ENCODE data around the gene HMGB2.

Gene HMGB2

DNA sequence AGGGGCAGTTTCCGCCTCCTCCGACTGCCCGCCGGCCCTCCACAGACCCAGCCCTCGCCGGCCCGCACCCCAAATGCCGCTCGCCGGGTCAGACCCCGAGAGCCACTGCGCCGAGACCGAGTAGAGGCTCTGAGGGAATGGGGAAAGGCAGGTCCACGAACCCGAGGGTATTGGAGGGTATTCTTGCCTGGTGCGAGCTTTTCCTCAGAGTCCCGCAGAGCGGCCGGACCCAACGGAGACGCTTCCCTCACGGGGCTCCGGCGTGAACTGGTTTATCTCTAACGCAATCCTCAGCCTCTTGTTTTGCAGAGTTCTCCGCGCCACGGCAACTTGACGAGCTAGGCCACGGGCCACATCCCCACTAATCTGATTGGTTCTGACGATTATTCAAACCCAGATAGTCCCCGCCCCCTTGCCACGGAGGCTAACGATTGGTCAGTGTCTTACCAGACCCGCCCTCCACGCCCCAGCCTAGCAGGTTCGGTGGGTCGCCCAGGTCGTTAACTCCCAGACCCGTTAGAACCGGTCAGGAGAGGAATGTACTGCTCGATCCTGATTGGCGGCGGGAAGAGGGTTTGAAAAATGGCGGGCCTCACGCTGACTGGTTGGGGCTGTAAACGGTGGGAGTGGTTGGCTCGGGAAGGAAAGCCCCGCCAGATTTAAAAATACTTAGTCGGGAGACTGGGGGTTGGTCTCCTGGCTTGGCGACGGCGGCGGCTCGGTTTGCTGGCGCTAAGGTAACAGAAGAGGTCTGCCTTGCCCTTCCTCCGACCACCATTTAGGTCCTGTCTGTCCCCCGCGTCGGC, at the start of gene HMGB2:
Gene HMGB2 (minus strand): TSS at position 274 of the 806 bp plus-strand sequence. CDS start 709 bp downstream, outside the sequence.
- peak; percentile 100 for DNase-seq (ENCODE audit: low spot score)

DNA sequence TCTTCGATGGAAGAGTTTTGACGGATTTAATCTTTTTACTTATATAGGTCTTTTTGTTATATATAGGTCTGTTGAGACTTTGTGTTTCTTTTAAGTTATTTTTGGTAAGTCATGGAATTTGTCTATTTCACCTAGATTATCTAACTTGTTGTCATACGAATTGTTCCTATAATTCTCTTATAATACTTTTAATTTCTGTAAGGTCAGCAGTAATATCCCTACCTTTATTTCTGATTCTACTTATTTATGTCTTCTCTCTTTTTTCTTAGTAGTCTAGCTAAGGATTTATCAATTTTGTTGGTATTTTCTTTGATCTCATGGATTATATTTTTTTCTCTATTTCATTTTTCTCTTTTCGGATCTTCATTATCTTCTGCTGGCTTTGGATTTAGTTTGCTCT, 48.2 kb upstream of the HMGB2 start:
- no peak for DNase-seq (ENCODE audit: low spot score)

DNA sequence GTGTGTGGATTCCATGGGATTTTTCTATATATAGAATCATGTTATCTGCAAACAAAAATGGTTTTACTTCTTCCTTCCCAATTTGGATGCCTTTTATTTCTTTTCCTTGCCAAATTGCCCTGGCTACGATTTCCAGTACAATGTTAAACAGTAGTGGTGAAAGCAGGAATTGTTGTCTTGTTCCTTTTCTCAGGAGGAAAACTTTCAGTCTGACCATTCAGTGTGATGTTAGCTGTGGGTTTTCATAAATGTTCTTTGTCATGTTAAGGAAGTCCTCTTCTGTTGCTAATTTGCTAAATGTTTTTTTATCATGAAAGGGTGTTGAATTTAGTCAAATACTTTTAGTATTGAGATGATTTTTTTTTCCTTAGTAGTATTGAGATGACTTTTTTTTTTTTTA, 47.5 kb upstream of the HMGB2 start:
- no peak for DNase-seq (ENCODE audit: low spot score)

DNA sequence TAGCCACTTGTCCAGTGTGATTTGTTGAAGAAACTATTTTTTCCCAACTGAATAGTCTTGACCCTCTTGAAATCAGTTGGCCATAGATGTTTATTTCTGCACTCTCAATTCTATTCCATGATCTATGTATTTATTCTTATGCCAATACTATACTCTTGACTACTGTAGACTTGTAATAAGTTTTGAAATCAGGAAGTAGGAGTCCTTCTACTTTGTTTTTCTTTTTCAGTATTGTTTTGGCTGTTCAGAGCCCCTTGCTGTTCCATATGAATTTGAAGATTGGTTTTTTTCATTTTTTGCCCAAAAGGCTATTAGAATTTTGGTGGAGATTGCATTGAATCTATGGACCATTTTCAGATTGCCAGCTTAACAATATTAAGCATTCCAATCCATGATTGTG, 46.8 kb upstream of the HMGB2 start:
- DNase-seq (ENCODE audit: low spot score), result no peak

DNA sequence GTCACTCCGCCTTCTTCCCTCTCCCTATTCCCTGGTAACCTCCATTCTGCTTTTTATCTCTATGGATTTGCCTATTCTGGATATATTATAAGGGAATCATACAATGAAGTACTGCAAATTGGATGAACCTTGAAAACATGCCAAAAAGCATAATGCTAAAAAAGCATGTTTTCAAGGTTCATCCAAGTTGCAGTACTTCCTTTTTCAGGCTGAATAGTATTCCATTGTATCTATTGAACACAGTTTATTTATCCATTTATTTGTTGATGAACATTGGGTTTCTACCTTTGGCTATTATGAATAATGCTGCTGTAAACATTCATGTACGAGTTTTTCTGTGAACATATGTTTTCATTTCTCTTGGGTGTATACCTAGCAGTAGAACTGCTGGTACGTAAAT, 45.8 kb upstream of the HMGB2 start:
- DNase-seq (ENCODE audit: low spot score), result no peak

DNA sequence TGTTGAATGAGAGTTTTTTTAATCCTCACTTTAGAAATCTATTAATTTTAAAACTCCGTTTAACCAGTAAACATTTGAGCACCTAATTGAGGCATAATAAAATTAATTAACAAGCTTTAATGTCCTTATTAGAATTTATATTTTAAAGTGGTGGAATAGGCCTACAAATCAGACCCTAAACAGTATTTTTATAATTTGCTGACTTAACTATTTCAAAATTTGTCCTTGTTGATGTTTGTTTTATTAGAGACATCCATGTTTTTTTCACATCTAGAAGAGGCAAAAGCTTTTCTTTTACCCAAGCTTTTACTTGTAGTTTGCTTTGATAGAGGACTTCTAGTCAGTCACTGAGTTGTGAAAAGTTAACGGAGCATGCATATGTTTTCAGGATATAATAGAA, 40.4 kb upstream of the HMGB2 start:
- no peak for DNase-seq (ENCODE audit: low spot score)

DNA sequence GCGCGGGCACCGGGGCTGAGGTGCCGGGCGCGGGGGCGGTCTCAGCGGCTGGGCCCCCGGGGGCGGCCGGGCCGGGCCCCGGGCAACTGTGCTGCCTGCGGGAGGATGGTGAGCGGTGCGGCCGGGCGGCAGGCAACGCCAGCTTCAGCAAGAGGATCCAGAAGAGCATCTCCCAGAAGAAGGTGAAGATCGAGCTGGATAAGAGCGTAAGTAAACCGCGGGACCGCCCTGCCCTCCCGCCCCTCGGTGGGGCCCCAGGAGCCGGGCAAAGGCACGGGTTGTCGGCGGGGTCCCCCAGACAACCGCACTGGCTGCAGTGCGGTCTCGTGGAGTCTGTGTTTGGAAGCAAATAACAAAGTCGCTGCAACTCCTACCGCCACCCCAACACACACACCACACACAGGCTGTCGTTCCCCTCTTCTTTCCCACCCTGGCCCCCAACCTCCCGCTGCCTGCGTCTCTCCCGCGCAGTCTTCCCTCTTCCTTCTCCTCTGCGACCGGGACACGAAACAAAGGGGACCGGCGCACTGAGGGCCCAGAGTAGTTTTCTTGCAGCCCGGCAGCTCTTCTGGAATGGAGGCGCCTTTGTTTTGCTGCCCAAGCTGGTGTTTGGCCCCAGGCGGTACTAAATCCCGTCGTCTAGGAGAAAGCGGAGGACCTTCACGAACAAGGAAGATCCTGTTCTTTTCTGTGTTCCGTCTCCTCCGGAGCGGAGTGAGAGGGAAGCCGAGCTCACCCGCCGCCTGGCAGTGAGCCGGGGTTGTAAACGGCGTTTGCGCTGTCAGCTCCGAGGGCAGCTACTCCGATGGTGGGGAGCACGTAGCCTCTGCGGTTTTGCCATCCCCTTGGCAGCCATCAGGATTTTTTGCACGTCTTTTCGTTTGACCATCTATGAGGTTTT, 37.4 kb upstream of the HMGB2 start:
- peak; percentile 87 for DNase-seq (ENCODE audit: low spot score)

DNA sequence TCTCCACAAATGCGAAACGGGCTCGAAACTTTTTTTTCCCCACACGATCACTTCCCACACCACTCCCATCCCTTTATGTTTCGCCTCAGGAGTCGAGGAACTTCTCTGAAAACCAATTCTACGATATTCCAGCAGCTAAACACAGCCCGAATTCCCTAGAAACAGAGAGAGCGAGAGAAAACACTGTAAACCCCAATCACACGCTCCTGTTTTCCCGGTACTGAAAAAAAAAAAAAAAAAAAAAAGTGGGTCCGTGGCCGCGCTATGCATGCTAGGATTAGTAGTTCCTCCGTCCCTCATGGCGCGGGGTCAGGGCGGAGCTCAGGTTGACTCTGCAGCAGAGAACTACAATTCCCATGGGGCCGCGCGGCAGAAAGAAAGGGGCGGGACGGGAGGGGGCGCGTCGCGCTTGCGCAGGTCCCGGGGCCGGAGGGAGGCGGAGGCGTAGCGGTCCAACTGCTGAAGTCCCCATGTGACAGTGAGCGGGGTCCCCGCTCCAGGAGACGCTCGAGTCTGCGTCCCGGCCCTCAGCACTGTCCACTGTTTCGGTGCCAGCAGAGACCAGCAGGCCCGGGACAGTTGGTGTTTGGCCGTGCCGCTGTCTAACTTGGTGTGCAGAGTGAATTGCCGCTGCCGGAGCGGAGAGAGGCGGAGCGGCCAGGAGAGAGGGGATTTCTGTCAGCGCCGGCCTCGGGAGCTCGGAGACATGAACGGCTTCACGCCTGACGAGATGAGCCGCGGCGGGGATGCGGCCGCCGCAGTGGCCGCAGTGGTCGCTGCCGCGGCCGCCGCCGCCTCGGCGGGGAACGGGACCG, 36.5 kb upstream of the HMGB2 start, which contains the start of gene SAP30:
Gene SAP30 (plus strand): TSS at position 478 of the 815 bp plus-strand sequence. CDS start 229 bp downstream, at position 707.
- DNase-seq (ENCODE audit: low spot score), result peak; percentile 98

DNA sequence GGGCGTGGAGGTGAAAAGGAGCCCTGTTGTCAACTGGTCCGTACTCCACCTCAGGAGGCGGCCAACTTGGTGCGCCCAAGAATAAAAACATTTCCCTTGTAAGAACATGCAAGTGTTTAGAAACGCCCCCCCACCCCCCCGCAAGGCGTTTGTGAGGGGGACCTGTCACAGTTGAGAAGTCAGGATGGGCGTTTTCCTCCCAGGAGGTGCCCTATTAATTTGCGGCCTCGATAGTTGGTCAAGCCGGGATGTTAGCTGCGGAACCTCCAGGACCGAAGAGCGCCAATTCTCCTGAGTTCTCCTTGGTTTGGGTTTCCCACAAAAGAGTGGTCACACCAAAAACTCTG, 35.9 kb upstream of the HMGB2 start:
- DNase-seq (ENCODE audit: low spot score), result no peak

DNA sequence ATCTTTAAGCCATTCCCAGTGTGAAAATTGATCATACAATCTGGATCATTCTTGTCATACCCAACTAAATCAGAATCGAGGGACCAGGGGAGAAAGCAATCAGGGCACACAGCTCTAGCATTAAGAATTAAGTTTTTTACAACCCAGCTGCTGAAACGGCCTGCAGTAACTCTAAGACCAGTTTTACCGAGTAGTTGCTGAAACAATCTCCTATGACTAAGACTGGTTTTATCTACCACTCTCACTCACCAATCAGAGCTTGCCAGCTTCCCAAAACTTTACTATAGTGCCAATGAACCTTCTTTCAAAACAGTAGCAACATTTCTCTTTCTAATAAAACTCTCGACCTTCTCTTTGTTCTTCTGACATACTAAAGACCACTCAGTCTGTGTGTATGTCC, 33.8 kb upstream of the HMGB2 start:
- DNase-seq (ENCODE audit: low spot score), result no peak

DNA sequence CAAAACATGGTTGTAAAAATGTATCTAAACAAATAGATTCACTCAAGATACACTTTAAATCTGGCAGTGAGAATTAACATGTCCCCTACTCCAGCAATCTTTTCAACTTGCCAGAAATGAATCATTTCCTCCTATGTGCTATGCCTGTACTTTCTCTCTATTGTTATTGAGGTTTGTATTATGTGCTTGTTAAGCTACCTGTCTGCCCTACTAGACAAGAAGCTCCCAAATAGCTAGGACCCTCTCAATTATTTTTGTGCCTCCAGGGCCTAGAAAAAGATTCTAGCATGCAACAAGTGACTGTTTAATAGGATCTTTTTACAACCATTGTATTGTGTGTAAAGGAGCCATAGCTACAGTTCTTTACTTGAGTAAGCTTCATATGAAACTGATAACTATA, 33.1 kb upstream of the HMGB2 start:
- no peak for DNase-seq (ENCODE audit: low spot score)

DNA sequence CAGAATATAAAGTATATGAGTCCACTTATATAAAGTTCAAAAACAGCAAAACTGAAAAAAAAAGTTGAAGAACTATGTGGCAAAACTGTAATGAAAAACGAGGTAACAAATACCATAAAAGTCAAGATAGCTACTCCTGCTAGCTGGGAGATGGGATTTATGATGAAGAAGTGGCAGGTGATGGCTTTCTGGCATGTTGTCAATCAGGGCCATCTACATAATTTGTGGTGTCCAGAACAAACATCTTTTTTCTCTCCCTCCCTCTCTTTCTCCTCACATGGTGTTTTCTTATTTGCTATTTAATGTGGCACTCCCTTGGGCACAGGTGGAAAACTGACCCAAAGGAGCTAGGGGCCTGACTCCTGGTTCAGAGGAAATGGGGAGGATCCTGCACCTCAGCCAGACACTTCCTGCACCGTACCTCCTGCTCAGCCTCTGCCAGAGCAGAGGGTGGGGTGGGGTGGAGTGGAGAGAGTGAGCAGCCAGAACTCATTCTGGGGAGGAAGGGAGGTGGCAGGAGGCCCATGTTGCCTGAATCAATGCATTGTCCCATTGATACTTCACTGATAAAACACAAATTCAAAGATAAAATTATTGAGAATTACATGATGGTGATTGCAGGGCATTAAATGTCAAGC, 31.3 kb upstream of the HMGB2 start:
- no peak for DNase-seq (ENCODE audit: low spot score)

DNA sequence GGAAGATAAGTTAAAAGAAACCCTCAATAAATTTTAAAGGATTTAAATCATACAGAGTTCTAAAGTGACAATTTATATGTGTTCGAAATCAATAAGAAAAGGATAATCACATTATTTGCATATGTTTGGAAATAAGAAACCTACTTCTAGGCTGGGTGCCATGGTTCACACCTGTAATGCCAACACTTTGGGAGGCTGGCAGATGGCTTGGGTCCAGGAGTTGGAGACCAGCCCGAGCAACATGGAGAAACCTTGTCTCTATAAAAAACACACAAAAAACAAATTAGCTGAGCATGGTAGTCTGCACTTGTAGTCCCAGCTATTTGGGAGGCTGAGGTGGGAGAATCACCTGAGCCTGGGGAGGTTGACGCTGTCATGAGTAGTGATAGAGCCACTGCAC, 28.5 kb upstream of the HMGB2 start:
- no peak for DNase-seq (ENCODE audit: low spot score)

DNA sequence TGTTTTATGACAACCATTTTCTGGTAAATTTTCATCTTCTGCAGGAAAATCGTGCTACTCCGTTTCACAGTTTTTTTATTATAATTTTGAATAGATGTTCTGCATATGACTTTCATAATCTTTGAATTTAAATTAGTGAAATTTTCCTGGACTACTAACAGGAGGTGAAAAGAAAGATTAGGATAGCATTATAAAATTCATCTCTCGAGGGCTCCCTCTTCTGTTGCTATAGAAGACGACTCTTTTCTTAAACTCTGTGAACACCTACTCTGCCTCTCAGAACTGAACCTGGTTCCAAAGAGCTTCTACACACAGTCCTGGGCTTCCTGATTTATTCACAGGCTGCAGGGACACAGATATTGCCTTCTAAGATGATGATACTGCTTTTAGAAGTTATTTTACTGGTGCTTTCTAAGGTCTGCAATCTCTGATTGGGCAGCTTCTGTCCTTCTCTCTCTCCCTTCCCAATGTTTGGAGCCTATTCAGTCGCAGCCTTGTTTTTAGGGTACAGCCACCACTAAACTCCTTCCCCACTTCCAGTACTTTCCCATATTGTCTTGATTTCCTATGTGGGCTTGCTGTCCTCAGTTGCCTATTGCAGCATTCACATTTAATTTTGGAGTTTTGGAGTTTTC, 26.5 kb upstream of the HMGB2 start:
- DNase-seq (ENCODE audit: low spot score), result no peak

DNA sequence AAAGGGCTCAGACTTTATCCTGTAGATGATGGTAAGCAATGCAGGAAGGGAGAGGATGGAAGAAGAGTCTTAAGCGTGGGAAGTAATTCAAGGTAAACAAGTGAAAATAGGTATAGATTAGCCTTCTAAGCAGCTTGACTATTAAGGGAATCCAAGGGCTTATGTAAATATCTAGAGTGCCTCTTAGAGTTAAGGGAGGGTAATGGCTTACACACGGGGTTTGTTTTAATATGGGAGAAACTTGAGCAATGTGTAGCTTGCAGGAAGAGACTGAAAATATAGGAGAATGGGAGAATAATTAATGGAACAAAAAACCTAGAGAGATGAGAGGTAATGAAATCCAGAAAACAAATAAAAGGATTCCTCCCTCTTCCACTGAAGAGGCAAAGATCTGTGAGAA, 23.8 kb upstream of the HMGB2 start:
- no peak for DNase-seq (ENCODE audit: low spot score)

DNA sequence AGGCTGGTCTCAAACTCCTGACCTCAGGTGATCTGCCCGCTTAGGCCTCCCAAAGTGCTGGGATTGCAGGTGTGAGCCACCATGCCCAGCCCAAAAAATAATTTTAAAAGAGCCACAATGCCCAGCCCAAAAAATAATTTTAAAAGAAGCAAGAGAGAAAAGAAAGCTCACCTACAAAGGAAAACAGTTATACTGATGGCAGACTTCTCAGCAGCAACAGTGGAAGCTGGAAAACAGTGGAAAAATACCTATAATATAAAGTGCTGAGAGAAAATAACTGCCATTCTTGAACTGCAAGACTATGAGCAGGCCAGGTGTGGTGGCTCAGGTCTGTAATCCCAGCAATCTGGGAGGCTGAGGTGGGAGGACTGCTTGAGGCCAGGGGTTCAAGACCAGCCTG, 13.3 kb upstream of the HMGB2 start:
- no peak for DNase-seq (ENCODE audit: low spot score)

DNA sequence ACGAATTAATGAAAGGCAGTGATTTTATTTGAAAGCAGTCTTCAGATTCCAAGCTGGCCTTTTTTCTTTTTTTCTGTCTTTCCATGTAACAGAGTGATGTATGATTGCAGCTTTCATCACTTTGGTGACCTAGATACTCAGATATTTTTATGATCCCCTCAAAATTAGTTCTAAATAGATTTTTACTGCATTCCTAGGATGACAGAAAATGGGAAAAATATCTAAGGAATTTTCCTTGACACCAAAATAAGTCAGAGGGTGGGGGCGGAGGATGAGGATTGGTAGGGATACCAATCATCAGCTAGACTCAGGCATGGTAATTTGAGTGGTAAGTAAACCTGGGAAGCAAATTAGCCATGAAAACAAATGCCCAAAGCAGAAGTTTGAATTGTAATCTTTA, 11.9 kb upstream of the HMGB2 start:
- no peak for DNase-seq (ENCODE audit: low spot score)

DNA sequence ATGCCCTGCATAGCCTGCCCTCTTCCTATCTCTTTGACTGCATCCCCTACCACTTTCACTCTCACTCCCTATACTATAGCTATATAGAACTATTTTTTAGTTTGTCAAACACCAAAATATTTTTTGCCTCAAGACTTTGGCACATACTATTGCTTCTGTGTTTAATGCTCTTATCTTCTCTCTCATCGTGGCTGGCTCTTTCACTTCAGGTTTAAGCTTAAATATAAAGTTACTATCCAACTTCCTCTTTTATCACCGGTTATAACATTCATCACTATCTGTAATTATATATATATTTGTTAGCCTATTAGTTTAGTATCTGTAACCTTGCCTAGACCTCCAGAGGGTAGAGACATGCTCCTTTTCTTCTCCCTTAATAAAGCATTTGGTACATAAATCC, 11.5 kb upstream of the HMGB2 start:
- DNase-seq (ENCODE audit: low spot score), result no peak

DNA sequence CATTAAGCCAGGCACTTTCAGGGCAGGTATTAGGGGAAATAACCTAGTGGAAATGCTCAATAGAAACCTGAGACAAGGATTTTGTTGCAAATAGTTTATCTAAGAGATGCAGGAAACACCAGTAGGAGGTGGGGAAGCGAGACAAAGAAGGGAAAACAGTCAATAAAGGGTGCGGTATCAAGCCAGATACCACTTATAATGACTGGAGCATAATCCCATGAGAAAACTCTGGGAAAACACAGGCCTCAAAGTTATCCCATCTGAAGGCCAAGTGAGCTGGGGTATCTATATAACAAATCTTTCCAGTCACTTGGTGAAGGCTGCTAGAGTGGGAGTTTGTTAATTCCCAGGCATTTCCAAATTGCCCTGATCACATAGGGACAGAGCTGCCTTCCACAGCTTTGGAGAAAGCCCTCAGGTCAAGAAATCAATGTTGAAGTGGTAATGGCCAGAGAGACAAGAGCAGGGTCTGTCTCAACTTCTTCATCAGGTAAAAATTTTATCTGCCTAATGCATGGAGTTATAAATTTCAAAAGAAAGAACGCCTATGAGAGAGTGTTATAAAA, 9.8 kb upstream of the HMGB2 start:
- no peak for DNase-seq (ENCODE audit: low spot score)

DNA sequence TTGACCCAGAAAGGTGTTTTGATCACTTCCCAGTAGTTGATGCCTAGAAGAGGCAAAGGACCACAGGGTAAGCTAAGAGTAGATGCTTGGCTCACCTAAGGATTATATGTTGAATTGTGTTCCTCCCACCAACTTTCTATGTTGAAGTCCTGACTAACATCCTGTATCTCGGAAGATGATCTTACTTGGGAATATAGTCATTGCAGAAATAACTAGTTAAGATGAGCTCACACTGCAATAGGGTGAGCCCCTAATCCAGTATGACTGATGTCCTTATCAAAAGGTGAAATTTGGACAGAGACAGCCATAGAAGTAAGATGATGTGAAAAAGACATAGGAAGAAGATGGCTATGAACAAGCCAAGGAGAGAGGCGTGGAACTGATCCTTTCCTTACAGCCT, 3.3 kb upstream of the HMGB2 start:
- DNase-seq (ENCODE audit: low spot score), result no peak

Data from Ammon's horn (tissue), 1 donor.